Erythroblast (primary cell): ENCODE data around the gene CHEK2.

Source experiments
- DNase-seq, 2 experiments: peaks; one replicate each; lab custom pipeline; 2025; lab: John Stamatoyannopoulos, UW
- GATA1 ChIP-seq: IDR thresholded peaks from 2 replicates; pipeline ENCODE4 v1.6.1; 2011; ENCODE audit warnings: low read depth, mild to moderate bottlenecking, control low read depth, low read length, moderate library complexity
- POLR2A ChIP-seq: IDR thresholded peaks from 2 replicates; pipeline ENCODE4 v1.6.1; 2011; ENCODE audit warnings: mild to moderate bottlenecking, low read length

CHEK2 gene

GRCh38 chr22:28730179-28730578, 11.4 kb downstream of the CHEK2 start:
- no peak for DNase-seq
- no peak for TF ChIP-seq POLR2A
- TF ChIP-seq GATA1 = no peak

GRCh38 chr22:28728621-28729313, 12.9 kb downstream of the CHEK2 start:
- TF ChIP-seq GATA1 = no peak
- no peak for TF ChIP-seq POLR2A
- DNase-seq = no peak

GRCh38 chr22:28728002-28728401, 13.6 kb downstream of the CHEK2 start:
- no peak for DNase-seq
- TF ChIP-seq POLR2A (no peak), GATA1 (no peak)

GRCh38 chr22:28718044-28718443, 23.6 kb downstream of the CHEK2 start:
- no peak for DNase-seq
- TF ChIP-seq GATA1 (no peak), POLR2A (no peak)

DNA sequence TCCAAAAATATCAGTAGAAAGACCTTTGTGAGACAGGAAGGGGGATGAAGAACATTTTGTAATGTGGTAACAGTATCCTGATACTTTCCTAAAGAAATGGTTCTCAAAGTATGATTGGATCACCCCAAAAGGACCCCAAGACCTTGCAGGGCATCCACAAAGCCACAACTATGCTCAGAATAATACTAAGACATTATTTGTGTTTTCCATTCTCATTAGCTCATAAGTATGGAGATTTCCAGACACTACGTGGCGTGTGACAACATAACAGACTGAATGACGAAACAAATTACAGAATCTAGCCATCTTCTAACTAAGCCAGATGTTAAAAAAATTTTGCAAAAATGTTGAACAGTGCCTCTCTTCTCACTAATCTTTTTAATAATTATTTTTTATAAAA, 24.9 kb downstream of the CHEK2 start:
- TF ChIP-seq GATA1 (no peak), POLR2A (no peak)
- no peak for DNase-seq

- no peak for DNase-seq
- TF ChIP-seq POLR2A (no peak), GATA1 (no peak)
Observed at GRCh38 chr22:28715611-28716010, 26.0 kb downstream of the CHEK2 start.

DNA sequence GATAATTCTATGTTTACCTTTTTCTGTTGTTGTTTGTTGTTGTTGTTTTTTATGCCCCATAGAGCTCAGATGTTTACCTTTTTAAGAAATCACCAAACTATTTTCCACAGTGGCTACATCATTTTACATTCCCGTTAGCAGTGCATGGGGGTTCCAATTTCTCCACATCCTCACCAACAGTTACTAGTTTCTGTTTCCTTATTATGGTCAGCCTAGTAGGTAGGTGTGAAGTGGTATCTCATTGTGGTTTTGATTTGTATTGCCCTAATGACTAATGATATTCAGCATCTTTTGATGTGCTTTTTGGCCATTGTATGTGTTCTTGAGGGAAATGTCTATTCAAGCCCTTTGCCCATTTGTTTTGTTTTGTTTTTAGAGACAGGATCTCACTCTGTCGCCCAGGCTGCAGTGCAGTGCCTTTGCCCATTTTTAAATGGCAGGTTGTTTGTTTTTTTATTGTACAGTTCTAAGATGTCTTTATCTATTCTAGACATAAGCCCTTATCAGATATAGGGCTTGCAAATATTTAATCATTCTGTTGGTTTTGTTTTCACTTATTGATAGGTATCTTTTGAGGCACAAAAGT, 27.5 kb downstream of the CHEK2 start:
- DNase-seq = no peak
- no peak for TF ChIP-seq GATA1

DNA sequence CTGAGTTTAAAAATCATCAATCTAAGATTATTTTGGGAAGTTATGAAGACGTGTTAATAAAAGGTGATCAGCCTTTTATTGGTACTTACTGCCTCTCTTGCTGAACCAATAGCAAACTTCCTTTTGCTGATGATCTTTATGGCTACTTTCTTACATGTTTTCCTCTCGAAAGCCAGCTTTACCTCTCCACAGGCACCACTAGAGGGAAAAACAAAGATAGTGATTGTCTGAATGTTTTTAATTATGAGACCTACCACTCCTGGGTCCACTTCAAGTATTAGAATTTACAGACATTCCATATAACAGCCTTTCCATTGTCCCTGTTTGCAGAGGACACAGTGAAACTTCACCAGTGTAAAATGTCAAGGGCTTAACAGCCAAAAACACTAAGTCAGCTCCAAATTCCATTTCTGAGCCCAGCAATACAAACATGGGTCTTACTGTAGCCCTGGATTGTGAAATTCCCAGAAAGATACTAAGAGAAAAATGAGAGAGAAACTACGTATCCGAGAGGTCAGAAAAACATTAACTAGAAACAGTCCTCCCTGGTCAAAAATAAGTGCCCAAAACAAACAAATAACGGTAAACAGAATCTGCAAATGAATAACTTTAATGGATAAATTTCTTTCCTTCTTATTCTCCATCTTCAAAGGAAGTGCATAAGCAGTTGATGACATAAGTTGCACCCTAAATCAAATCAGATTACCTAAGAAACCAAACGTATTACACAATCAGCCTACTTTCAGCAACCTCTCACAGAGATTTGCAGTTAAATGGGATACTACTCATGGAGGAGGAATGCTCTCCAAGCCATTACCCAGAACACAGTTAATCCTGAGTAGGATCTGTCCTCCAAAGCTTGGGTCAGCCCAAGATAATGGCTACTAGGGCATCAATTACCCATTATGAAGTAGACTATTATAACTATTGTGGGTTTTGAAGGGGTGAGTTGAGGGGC, 29.5 kb downstream of the CHEK2 start:
- no peak for DNase-seq

GRCh38 chr22:28711341-28711740, 30.3 kb downstream of the CHEK2 start:
- no peak for DNase-seq
- TF ChIP-seq POLR2A (no peak), GATA1 (no peak)

More for the DNA sequence above, 29.5 kb downstream of the CHEK2 start:
- TF ChIP-seq GATA1 (no peak), POLR2A (no peak)

DNA sequence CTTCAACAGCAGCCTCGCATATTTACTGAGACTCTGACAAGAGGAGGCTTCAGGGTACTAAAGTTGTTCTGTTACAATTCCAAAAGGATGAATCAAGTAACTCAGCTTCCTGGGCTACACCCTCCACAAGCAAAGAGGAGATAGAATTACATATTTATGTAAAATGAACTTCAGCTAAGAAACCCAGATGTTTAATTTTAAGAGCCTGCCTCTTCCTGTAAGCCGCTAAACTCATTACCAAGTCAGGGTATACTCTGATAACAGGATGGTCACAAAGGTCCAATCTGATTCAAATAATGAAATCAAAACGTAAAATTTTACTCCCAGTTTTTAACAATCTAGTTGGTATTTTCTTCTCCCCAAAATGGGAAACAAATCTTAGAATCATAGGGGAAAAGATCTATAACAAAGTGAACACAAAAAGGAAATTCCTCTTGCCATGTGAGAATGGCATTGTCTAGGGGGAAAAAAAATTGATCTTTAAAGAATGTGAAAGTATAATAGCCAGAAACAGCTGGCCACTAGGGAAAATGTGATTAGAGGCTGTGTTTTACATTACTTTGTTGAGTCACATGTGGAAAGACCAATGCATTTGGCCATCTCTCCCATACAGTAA, 30.9 kb downstream of the CHEK2 start:
- DNase-seq = no peak
- TF ChIP-seq GATA1 (no peak), POLR2A (no peak)

GRCh38 chr22:28710107-28710506, 31.5 kb downstream of the CHEK2 start:
- no peak for DNase-seq
- TF ChIP-seq POLR2A = no peak
- no peak for TF ChIP-seq GATA1

DNA sequence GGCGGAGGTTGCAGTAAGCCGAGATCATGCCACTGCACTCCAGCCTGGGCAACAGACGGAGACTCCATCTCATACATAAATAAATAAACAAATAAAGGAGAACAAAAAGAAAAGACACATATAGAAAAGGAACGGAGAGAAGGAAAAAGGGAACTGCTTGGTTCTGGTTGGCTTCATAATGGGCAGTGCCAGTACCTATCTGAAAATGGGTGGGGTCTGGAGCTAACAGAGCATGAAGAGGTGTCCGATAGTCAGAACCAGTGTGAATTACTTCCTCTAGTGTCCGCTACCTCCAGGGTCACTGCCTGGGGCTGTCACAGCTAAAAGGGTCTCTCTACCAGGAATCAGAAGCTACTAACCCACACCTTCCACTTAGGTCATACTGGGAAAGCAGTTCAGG, 34.8 kb downstream of the CHEK2 start:
- TF ChIP-seq POLR2A = no peak
- TF ChIP-seq GATA1 = no peak
- no peak for DNase-seq

- DNase-seq = no peak
- TF ChIP-seq POLR2A (no peak), GATA1 (no peak)
Observed at GRCh38 chr22:28703436-28703835, 38.2 kb downstream of the CHEK2 start.
